Stimulated activated CD4-positive, alpha-beta T cell treated with anti-CD3 and anti-CD28 coated beads, Interleukin-1b, Interleukin-23, amount 100 ng/mL, for 4 hours (primary cell): Measurements from ENCODE around the gene USP54.

Experiments used
- DNase-seq, 2 donors: peaks; one replicate each; pipeline ENCODE4 v3.0.0-alpha.2; 2020; ENCODE audit warnings: low read depth in 2 of 2

USP54 gene

GRCh38 chr10:73529089-73529832, 61.9 kb downstream of the USP54 start:
- DNase-seq: peak in 1 of 2 donors; percentile 34

- no peak for DNase-seq
Measured at GRCh38 chr10:73522263-73522662, 68.9 kb downstream of the USP54 start.

- DNase-seq: no peak
Measured at GRCh38 chr10:73519336-73519735, 71.8 kb downstream of the USP54 start.

GRCh38 chr10:73517166-73517888, 73.8 kb downstream of the USP54 start:
- no peak for DNase-seq

GRCh38 chr10:73512207-73512743, 78.9 kb downstream of the USP54 start:
- no peak for DNase-seq

GRCh38 chr10:73509695-73510094, 81.4 kb downstream of the USP54 start:
- DNase-seq: no peak

- DNase-seq: no peak
Measured at GRCh38 chr10:73506491-73506890, 84.7 kb downstream of the USP54 start.

GRCh38 chr10:73506074-73506473, 85.1 kb downstream of the USP54 start:
- no peak for DNase-seq

- DNase-seq: no peak
Measured at GRCh38 chr10:73503037-73503436, 88.1 kb downstream of the USP54 start.

- no peak for DNase-seq
Measured at GRCh38 chr10:73501651-73502050, 89.5 kb downstream of the USP54 start.

- DNase-seq: no peak
Measured at GRCh38 chr10:73497623-73498022, 93.5 kb downstream of the USP54 start.

- peak; percentile 85 to 89 for DNase-seq
Measured at GRCh38 chr10:73495884-73496674, 95.1 kb downstream of the USP54 start, which contains the start of gene PPP3CB. TSS of gene PPP3CB (minus strand) at chr10:73496024. CDS start at chr10:73495889, 135 bp downstream.

GRCh38 chr10:73495226-73495883, 95.8 kb downstream of the USP54 start:
- peak; percentile 63 to 78 for DNase-seq

GRCh38 chr10:73494877-73495225, 96.3 kb downstream of the USP54 start:
- no peak for DNase-seq

- DNase-seq: no peak
Measured at GRCh38 chr10:73494213-73494612, 96.9 kb downstream of the USP54 start.

- no peak for DNase-seq
Measured at GRCh38 chr10:73493781-73494180, 97.4 kb downstream of the USP54 start.

- DNase-seq: no peak
Measured at GRCh38 chr10:73486601-73487000, 104.5 kb downstream of the USP54 start.

- no peak for DNase-seq
Measured at GRCh38 chr10:73485320-73485719, 105.8 kb downstream of the USP54 start.

- no peak for DNase-seq
Measured at GRCh38 chr10:73480158-73480557, 111.0 kb downstream of the USP54 start.

GRCh38 chr10:73478636-73479035, 112.5 kb downstream of the USP54 start:
- no peak for DNase-seq

- DNase-seq: no peak
Measured at GRCh38 chr10:73471226-73471625, 119.9 kb downstream of the USP54 start.

- no peak for DNase-seq
Measured at GRCh38 chr10:73469579-73469978, 121.6 kb downstream of the USP54 start.
